ENCODE data around the gene HCN2.

HCN2 gene

DNA sequence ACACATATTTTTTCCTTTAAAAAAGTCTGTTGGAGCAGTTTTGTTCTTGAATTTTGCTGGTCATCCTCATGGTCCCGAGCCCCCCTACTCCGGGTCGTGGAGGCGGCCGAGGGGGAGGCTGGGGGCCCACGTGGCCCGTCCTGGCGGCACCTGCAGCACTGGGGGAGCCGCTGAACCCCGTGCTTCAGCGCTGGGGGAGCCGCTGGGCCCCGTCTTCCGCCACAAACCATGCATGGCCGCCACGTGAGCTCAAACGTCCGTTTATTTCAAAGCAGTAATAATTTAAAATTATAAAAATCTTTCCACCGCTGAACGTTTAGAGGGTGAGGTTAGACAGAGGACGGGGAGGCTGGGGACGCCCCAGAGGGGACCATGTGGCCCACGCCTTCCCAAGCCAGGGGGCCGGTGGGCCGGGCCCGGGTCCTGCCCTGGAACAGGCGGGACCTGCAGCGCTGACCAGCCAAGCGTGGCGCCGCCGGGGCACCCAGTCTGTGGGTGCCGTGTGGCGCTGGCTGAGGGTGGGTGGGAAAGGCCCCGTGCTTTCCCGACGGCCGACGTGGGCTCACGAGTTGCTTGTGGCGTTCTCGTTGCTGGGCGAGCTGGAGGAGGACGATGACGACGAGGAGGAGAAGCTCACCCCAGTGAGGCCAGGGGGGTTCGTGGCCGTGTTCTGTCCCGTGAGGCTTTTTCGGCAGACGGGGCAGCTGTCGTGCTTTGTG is 58.0 kb downstream of the HCN2 start:
- H3K36me3 ChIP-seq (ENCODE audit: control insufficient read depth in 2 of 2, insufficient read depth in 1 of 2, low read length in 2 of 2), result peaks cover 5 to 67% of the 10 kb centered on the region in 2 experiments; a peak in 2 of 3 replicates
- H3K4me1 ChIP-seq (ENCODE audit: control insufficient read depth, insufficient read depth, low read length), result no peaks in the 10 kb centered on the region
- H3K27ac ChIP-seq (ENCODE audit: extremely low read depth, low read depth, low read length), result no peak overlapping the region
- TF ChIP-seq ZNF48 (tag by site-specific recombination; IDR thresholded peaks at IDR 0.05) (no peak), ZNF132 (tag by site-specific recombination; IDR thresholded peaks at IDR 0.05; ENCODE audit: borderline replicate concordance) (no peak), ZNF544 (tag by site-specific recombination; IDR thresholded peaks at IDR 0.05) (no peak), ZNF280C (tag by site-specific recombination; IDR thresholded peaks at IDR 0.05) (no peak), ZNF350 (tag by site-specific recombination; IDR thresholded peaks at IDR 0.05) (no peak), ZNF426 (tag by site-specific recombination; IDR thresholded peaks at IDR 0.05) (no peak), ZNF558 (tag by site-specific recombination; IDR thresholded peaks at IDR 0.05) (no peak), ZNF677 (tag by site-specific recombination; IDR thresholded peaks at IDR 0.05) (no peak), ZNF776 (tag by site-specific recombination; IDR thresholded peaks at IDR 0.05; ENCODE audit: borderline replicate concordance) (no peak), YY2 (tag by site-specific recombination; IDR thresholded peaks at IDR 0.05) (no peak), GLI4 (tag by site-specific recombination; IDR thresholded peaks at IDR 0.05) (no peak), ZNF433 (tag by site-specific recombination; IDR thresholded peaks at IDR 0.05; ENCODE audit: low read depth) (no peak), ZNF221 (tag by site-specific recombination; IDR thresholded peaks at IDR 0.05; ENCODE audit: borderline replicate concordance) (no peak), ZBTB7A (tag by site-specific recombination; IDR thresholded peaks at IDR 0.05; ENCODE audit: low read depth) (no peak), ZNF140 (tag by site-specific recombination; IDR thresholded peaks at IDR 0.05) (no peak), ZNF707 (tag by site-specific recombination; IDR thresholded peaks at IDR 0.05) (no peak), ZNF404 (tag by site-specific recombination; IDR thresholded peaks at IDR 0.05) (no peak), ZFHX2 (tag by site-specific recombination; conservative IDR thresholded peaks at IDR 0.05) (no peak), ZNF571 (tag by site-specific recombination; IDR thresholded peaks at IDR 0.05) (no peak)
- TF ChIP-seq, protein P1, sequence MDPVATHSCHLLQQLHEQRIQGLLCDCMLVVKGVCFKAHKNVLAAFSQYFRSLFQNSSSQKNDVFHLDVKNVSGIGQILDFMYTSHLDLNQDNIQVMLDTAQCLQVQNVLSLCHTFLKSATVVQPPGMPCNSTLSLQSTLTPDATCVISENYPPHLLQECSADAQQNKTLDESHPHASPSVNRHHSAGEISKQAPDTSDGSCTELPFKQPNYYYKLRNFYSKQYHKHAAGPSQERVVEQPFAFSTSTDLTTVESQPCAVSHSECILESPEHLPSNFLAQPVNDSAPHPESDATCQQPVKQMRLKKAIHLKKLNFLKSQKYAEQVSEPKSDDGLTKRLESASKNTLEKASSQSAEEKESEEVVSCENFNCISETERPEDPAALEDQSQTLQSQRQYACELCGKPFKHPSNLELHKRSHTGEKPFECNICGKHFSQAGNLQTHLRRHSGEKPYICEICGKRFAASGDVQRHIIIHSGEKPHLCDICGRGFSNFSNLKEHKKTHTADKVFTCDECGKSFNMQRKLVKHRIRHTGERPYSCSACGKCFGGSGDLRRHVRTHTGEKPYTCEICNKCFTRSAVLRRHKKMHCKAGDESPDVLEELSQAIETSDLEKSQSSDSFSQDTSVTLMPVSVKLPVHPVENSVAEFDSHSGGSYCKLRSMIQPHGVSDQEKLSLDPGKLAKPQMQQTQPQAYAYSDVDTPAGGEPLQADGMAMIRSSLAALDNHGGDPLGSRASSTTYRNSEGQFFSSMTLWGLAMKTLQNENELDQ (tag by site-specific recombination; IDR thresholded peaks at IDR 0.05; ENCODE audit: low read depth), result no peak
- H3K9me3 ChIP-seq (ENCODE audit: control insufficient read depth, insufficient read depth, low read depth, low read length), result no peaks in the 10 kb centered on the region
- CTCF ChIA-PET, result no interaction called here
- POLR2A ChIA-PET, result no interaction called here
- no peak overlapping the region for H3K4me3 ChIP-seq (ENCODE audit: low read depth, low read length)

DNA sequence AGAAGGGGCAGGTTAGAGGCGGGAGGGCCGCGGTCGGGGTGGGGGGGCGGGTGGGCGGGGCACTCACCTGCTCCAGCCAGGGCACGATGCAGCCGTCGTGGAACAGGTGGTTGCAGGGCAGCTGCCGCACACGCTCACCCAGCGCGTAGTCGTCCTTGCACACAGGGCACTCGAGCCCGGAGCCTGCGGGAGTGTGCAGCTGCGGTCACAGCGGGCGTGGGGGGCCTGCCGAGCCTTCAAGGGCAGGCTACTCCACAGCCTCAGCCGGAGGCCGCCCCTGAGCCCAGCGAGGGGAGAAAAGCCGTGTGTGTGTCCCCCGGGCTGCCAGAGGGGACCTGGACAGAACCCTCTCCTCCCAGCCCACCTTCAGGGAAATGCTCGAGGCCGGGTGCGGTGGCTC is 58.6 kb downstream of the HCN2 start:
- peaks cover 5 to 73% of the 10 kb centered on the region in 2 experiments; a peak in 2 of 3 replicates for H3K36me3 ChIP-seq (ENCODE audit: control insufficient read depth in 2 of 2, insufficient read depth in 1 of 2, low read length in 2 of 2)

More for the DNA sequence above, 58.6 kb downstream of the HCN2 start:
- H3K4me3 ChIP-seq (ENCODE audit: low read depth, low read length), result no peak overlapping the region
- H3K27ac ChIP-seq (ENCODE audit: extremely low read depth, low read depth, low read length), result no peak overlapping the region
- no peaks in the 10 kb centered on the region for H3K4me1 ChIP-seq (ENCODE audit: control insufficient read depth, insufficient read depth, low read length)
- CTCF ChIA-PET, result no interaction called here
- no peak for TF ChIP-seq ZNF133 (tag by site-specific recombination; IDR thresholded peaks at IDR 0.05)
- TF ChIP-seq ZNF785 (tag by site-specific recombination; IDR thresholded peaks at IDR 0.05), result no peak
- TF ChIP-seq BCL11B (tag by site-specific recombination; IDR thresholded peaks at IDR 0.05; ENCODE audit: low read depth), result 0 out of 2 replicates have a peak, but pooled peaks have one; percentile 50
- TF ChIP-seq HOXA7 (CRISPR knock-in tag; IDR thresholded peaks at IDR 0.05; ENCODE audit: borderline replicate concordance), result no peak
- no peaks in the 10 kb centered on the region for H3K9me3 ChIP-seq (ENCODE audit: control insufficient read depth, insufficient read depth, low read depth, low read length)
- POLR2A ChIA-PET, result no interaction called here
